HG02623 (cell line): ENCODE measurements around the gene MECP2.

Experiments
- ATAC-seq: cut with Tn5 transposase; IDR thresholded peaks from one replicate; pipeline ENCODE4 v1.9.1; 2021; ENCODE audit warnings: moderate library complexity; ENCODE audit not compliant: unreplicated experiment

MECP2 gene

GRCh38 chrX:154039577-154039976, 57.9 kb downstream of the MECP2 start:
- ATAC-seq: no peak

- ATAC-seq: no peak
Observed at GRCh38 chrX:154038656-154039055, 58.9 kb downstream of the MECP2 start.

GRCh38 chrX:154037754-154038153, 59.8 kb downstream of the MECP2 start:
- ATAC-seq: no peak

GRCh38 chrX:154036513-154036912, 61.0 kb downstream of the MECP2 start:
- no peak for ATAC-seq

- no peak for ATAC-seq
Observed at GRCh38 chrX:154033848-154034247, 63.7 kb downstream of the MECP2 start.

- ATAC-seq: no peak
Observed at GRCh38 chrX:154032653-154033052, 64.9 kb downstream of the MECP2 start.

GRCh38 chrX:154032160-154032559, 65.4 kb downstream of the MECP2 start:
- no peak for ATAC-seq

- ATAC-seq: no peak
Observed at GRCh38 chrX:154030715-154031305, 66.7 kb downstream of the MECP2 start.

- no peak for ATAC-seq
Observed at GRCh38 chrX:154030266-154030665, 67.3 kb downstream of the MECP2 start.

- ATAC-seq: no peak
Observed at GRCh38 chrX:154029439-154029838, 68.1 kb downstream of the MECP2 start.

GRCh38 chrX:154028502-154029184, 68.9 kb downstream of the MECP2 start:
- ATAC-seq: no peak

GRCh38 chrX:154027986-154028385, 69.5 kb downstream of the MECP2 start:
- ATAC-seq: no peak

GRCh38 chrX:154027022-154027402, 70.5 kb downstream of the MECP2 start:
- no peak for ATAC-seq

GRCh38 chrX:154026136-154027021, 71.1 kb downstream of the MECP2 start:
- ATAC-seq: no peak

- no peak for ATAC-seq
Observed at GRCh38 chrX:154025230-154025629, 72.3 kb downstream of the MECP2 start.

GRCh38 chrX:154024271-154024670, 73.2 kb downstream of the MECP2 start:
- ATAC-seq: no peak

GRCh38 chrX:154023276-154024000, 74.1 kb downstream of the MECP2 start:
- ATAC-seq: no peak

GRCh38 chrX:154022108-154022507, 75.4 kb downstream of the MECP2 start:
- no peak for ATAC-seq

GRCh38 chrX:154021131-154021611, 76.3 kb downstream of the MECP2 start:
- no peak for ATAC-seq

- ATAC-seq: no peak
Observed at GRCh38 chrX:154020536-154021115, 76.9 kb downstream of the MECP2 start.
